IMR-90 (cell line): Measurements from ENCODE around the gene STOM. TPM values are rescaled to one million over a fixed set of nuclear protein-coding genes. Genes with fewer than 3 reads are reported as not detected.
A peak's percentile ranks its signal among the peaks of the same experiment; 100 is the strongest.

Experiments
- ATAC-seq: fragments of 200-7000 bp; cut with Tn5 transposase; 2 replicates; pipeline ENCODE4 v1.9.1; 2020; ENCODE audit warnings: low read depth, mild to moderate bottlenecking, moderate library complexity
- BruUV-seq: library from RNA; stranded (reverse); fragments of 400-500 nt; replicated peaks from 2 replicates; lab custom pipeline; 2021; lab: Mats Ljungman, UMichigan
- CTCF ChIA-PET: fragments of 300-600 bp; formaldehyde crosslinking; extraction: SDS; loops from one replicate; lab custom pipeline; 2021; ENCODE audit warnings: antibody characterized with exemption; lab: Yijun Ruan, JAX
- POLR2A ChIA-PET: fragments of 300-600 bp; sonication (Branson Sonifier 250); formaldehyde crosslinking; loops from one replicate; lab custom pipeline; 2022; ENCODE audit warnings: antibody characterized with exemption; ENCODE audit not compliant: unreplicated experiment; lab: Charles Lee
- DNase-seq: peaks from one replicate; pipeline ENCODE4 v3.0.0; 2013
- H2AFZ ChIP-seq: replicated peaks from 2 replicates; pipeline ENCODE3; 2013; ENCODE audit warnings: low read length, mild to moderate bottlenecking; ENCODE audit not compliant: poor library complexity
- H2AK5ac ChIP-seq: 2 replicates; pipeline ENCODE4 v1.6.1; 2013; ENCODE audit warnings: low read depth, low read length, inconsistent platforms
- H2AK9ac ChIP-seq: replicated peaks from 2 replicates; pipeline ENCODE3; 2013; ENCODE audit warnings: mild to moderate bottlenecking, low read depth, low read length, moderate library complexity; ENCODE audit not compliant: poor library complexity
- H2BK120ac ChIP-seq: 2 replicates; pipeline ENCODE4 v1.6.1; 2013; ENCODE audit warnings: low read depth, low read length, inconsistent platforms
- H2BK15ac ChIP-seq: 3 replicates; pipeline ENCODE4 v1.6.1; 2013; ENCODE audit warnings: low read depth, low read length, inconsistent platforms
- H2BK20ac ChIP-seq: 2 replicates; pipeline ENCODE4 v1.6.1; 2013; ENCODE audit warnings: low read depth, mild to moderate bottlenecking, inconsistent platforms, low read length, moderate library complexity
- H2BK5ac ChIP-seq: 2 replicates; pipeline ENCODE4 v1.6.1; 2013; ENCODE audit warnings: mild to moderate bottlenecking, low read depth, low read length, inconsistent platforms; ENCODE audit not compliant: poor library complexity, severe bottlenecking
- H3K14ac ChIP-seq: replicated peaks from 2 replicates; pipeline ENCODE4 v1.6.1; 2013; ENCODE audit warnings: low read depth, low read length, inconsistent platforms
- H3K18ac ChIP-seq: 2 replicates; pipeline ENCODE4 v1.6.1; 2013; ENCODE audit warnings: low read depth, low read length, control low read depth
- H3K23ac ChIP-seq: 2 replicates; pipeline ENCODE4 v1.6.1; 2013; ENCODE audit warnings: low read depth, low read length, inconsistent platforms
- H3K27ac ChIP-seq: 2 replicates; pipeline ENCODE4 v1.5.1; 2013; ENCODE audit warnings: mild to moderate bottlenecking, control low read depth, low read length; ENCODE audit not compliant: insufficient read depth
- H3K27me3 ChIP-seq: 2 replicates; pipeline ENCODE4 v1.6.1; 2013; ENCODE audit warnings: low read length; ENCODE audit not compliant: control insufficient read depth, insufficient read depth
- H3K36me3 ChIP-seq: 2 replicates; pipeline ENCODE4 v1.6.1; 2013; ENCODE audit warnings: low read length, mixed read lengths; ENCODE audit not compliant: control insufficient read depth, insufficient read depth
- H3K4ac ChIP-seq: 2 replicates; pipeline ENCODE4 v1.6.1; 2013; ENCODE audit warnings: low read depth, low read length, inconsistent platforms
- H3K4me1 ChIP-seq: 2 replicates; pipeline ENCODE4 v1.6.1; 2013; ENCODE audit warnings: low read length, mixed read lengths; ENCODE audit not compliant: control insufficient read depth, insufficient read depth
- H3K4me2 ChIP-seq: 2 replicates; pipeline ENCODE4 v1.6.1; 2013; ENCODE audit warnings: low read depth, mild to moderate bottlenecking, control low read depth, low read length, moderate library complexity
- H3K4me3 ChIP-seq: 2 replicates; pipeline ENCODE4 v1.5.1; 2013; ENCODE audit warnings: low read depth, mild to moderate bottlenecking, control low read depth, low read length, moderate library complexity; ENCODE audit not compliant: insufficient read depth
- H3K56ac ChIP-seq: 2 replicates; pipeline ENCODE4 v1.6.1; 2013; ENCODE audit warnings: low read length, inconsistent platforms; ENCODE audit not compliant: insufficient read depth; ENCODE audit errors: extremely low read depth
- H3K79me1 ChIP-seq, 2 experiments: 2 replicates each; pipeline ENCODE4 v1.6.1; 2013; ENCODE audit warnings: low read length in 2 of 2, inconsistent platforms in 1 of 2, low read depth in 1 of 2
- H3K9ac ChIP-seq: 2 replicates; pipeline ENCODE4 v1.6.1; 2013; ENCODE audit warnings: low read depth, low read length, control low read depth
- H3K9me1 ChIP-seq: 2 replicates; pipeline ENCODE4 v1.6.1; 2013; ENCODE audit warnings: low read length, inconsistent platforms; ENCODE audit not compliant: insufficient read depth
- H3K9me3 ChIP-seq: 2 replicates; pipeline ENCODE4 v1.6.1; 2013; ENCODE audit warnings: low read length; ENCODE audit not compliant: control insufficient read depth, insufficient read depth
- H4K20me1 ChIP-seq: 2 replicates; pipeline ENCODE4 v1.6.1; 2013; ENCODE audit warnings: low read length, inconsistent platforms; ENCODE audit not compliant: insufficient read depth
- H4K5ac ChIP-seq: 2 replicates; pipeline ENCODE4 v1.6.1; 2013; ENCODE audit warnings: mild to moderate bottlenecking, low read depth, low read length, control low read depth
- H4K8ac ChIP-seq, 2 experiments: 2 replicates each; pipeline ENCODE4 v1.6.1; 2013; ENCODE audit warnings: low read depth in 2 of 2, low read length in 2 of 2, control low read depth in 1 of 2, inconsistent platforms in 1 of 2
- H4K91ac ChIP-seq: 2 replicates; pipeline ENCODE4 v1.6.1; 2013; ENCODE audit warnings: low read depth, low read length, inconsistent platforms; ENCODE audit not compliant: insufficient read depth
- BHLHE40 ChIP-seq: fragments of 150-350 bp; IDR thresholded peaks from 2 replicates; pipeline ENCODE4 v1.6.1; 2016; ENCODE audit warnings: mild to moderate bottlenecking, low read depth, low read length
- CEBPB ChIP-seq: IDR thresholded peaks from 2 replicates; pipeline ENCODE4 v1.6.1; 2012; ENCODE audit warnings: low read depth, low read length, improper control_type of control experiment
- CHD1 ChIP-seq: IDR thresholded peaks from 2 replicates; pipeline ENCODE4 v1.6.1; 2012; ENCODE audit warnings: low read depth, low read length, improper control_type of control experiment
- ELK1 ChIP-seq: fragments of 150-350 bp; IDR thresholded peaks from 2 replicates; pipeline ENCODE4 v1.6.1; 2016; ENCODE audit warnings: low read depth, mild to moderate bottlenecking, low read length, moderate library complexity, borderline replicate concordance
- FOS ChIP-seq: fragments of 150-350 bp; IDR thresholded peaks from 2 replicates; pipeline ENCODE4 v1.6.1; 2016; ENCODE audit warnings: low read depth, low read length
- MAFK ChIP-seq: IDR thresholded peaks from 2 replicates; pipeline ENCODE4 v1.6.1; 2012; ENCODE audit warnings: low read depth, low read length, improper control_type of control experiment
- MAZ ChIP-seq: IDR thresholded peaks from 2 replicates; pipeline ENCODE4 v1.6.1; 2012; ENCODE audit warnings: low read depth, mild to moderate bottlenecking, low read length, improper control_type of control experiment, moderate library complexity, borderline replicate concordance
- MXI1 ChIP-seq: IDR thresholded peaks from 2 replicates; pipeline ENCODE4 v1.6.1; 2012; ENCODE audit warnings: low read depth, mild to moderate bottlenecking, low read length, moderate library complexity, borderline replicate concordance
- NFE2L2 ChIP-seq: fragments of 150-350 bp; IDR thresholded peaks from 2 replicates; pipeline ENCODE4 v1.6.1; 2016; ENCODE audit warnings: low read depth, mild to moderate bottlenecking, low read length
- POLR2A ChIP-seq: IDR thresholded peaks from 2 replicates; pipeline ENCODE4 v1.6.1; 2012; ENCODE audit warnings: mild to moderate bottlenecking, low read depth, low read length
- RAD21 ChIP-seq: IDR thresholded peaks from 2 replicates; pipeline ENCODE4 v1.6.1; 2012; ENCODE audit warnings: low read length, improper control_type of control experiment
- RCOR1 ChIP-seq: IDR thresholded peaks from 2 replicates; pipeline ENCODE4 v1.6.1; 2012; ENCODE audit warnings: mild to moderate bottlenecking, low read length, improper control_type of control experiment; ENCODE audit not compliant: insufficient replicate concordance
- RFX5 ChIP-seq: IDR thresholded peaks from 2 replicates; pipeline ENCODE4 v1.8.0; 2012; ENCODE audit warnings: low read depth, mild to moderate bottlenecking, low read length, moderate library complexity
- WGBS, 2 experiments: methylation state at CpG; one replicate each; pipeline versions ENCODE4 v1.1.5 to v1.1.7; 2013; ENCODE audit warnings: missing lambda C conversion rate in 2 of 2; ENCODE audit not compliant: insufficient read length in 1 of 2; ENCODE audit errors: extremely low coverage in 2 of 2; 5-methylcytosine and 5-hydroxymethylcytosine counted together
- dilution Hi-C: fragments of 300-500 bp; cut with HindIII; formaldehyde crosslinking; loops from one replicate; pipeline ENCODE4 v1.14.3; 2018; ENCODE audit warnings: low sequenced_read_pairs; ENCODE audit not compliant: unreplicated experiment
- in situ Hi-C: fragments of 300-500 bp; cut with MboI; formaldehyde crosslinking; loops from 3 replicates; pipeline ENCODE4 v1.14.3; 2019; ENCODE audit warnings: low sequenced_read_pairs, inconsistent platforms, mixed read lengths
- intact Hi-C: fragments of 100-400 bp; cut with micrococcal nuclease; formaldehyde crosslinking; loops from 2 replicates; pipeline ENCODE4 v1.10.0; 2022
- polyA plus RNA-seq, 3 experiments: library from polyadenylated mRNA; depleted of rRNA; stranded (reverse); fragments of >200 nt; gene quantifications; 2 replicates each; pipeline ENCODE4 v1.2.3, GENCODE V29; 2012; ENCODE audit warnings: low replicate concordance in 1 of 3
- total RNA-seq: library from RNA; depleted of rRNA; stranded (reverse); fragments of >200 nt; gene quantifications from 2 replicates; pipeline ENCODE4 v1.2.3, GENCODE V29; 2012
- TF ChIP-seq, protein P1 (sequence below): fragments of 150-350 bp; IDR thresholded peaks from 2 replicates; pipeline ENCODE4 v1.6.1; 2017; ENCODE audit warnings: mild to moderate bottlenecking, antibody characterized with exemption, low read length, low read depth
- TF ChIP-seq, protein P2 (sequence below): conservative IDR thresholded peaks from 2 replicates; pipeline ENCODE4 v1.5.1; 2012; ENCODE audit warnings: mild to moderate bottlenecking, low read depth, low read length, improper control_type of control experiment

Gene STOM
- total and polyA plus RNA-seq, 2 of the 4 experiments (the other 2 are of a cell fraction) = 78.4 to 84.8 TPM

- Histone ChIP-seq H3K9me1 (peaks cover 12% of the 10 kb centered on the region), H2BK120ac (peak overlapping the region; percentile 69; the same call in 1 of the 2 replicates), H2AK5ac (no peak overlapping the region), H3K23ac (no peak overlapping the region), H2AK9ac (no peak overlapping the region), H3K36me3 (no peaks in the 10 kb centered on the region), H2BK15ac (no peak overlapping the region), H2BK5ac (no peak overlapping the region), H3K9ac (no peak overlapping the region), H2BK20ac (peak overlapping the region; percentile 78), H3K14ac (no peak overlapping the region), H4K91ac (no peak overlapping the region), H3K79me1 (peaks cover 0 to 10% of the 10 kb centered on the region in 2 experiments; a peak in 1 of 4 replicates), H3K4me3 (no peak overlapping the region), H3K18ac (no peak overlapping the region), H4K20me1 (no peaks in the 10 kb centered on the region), H4K8ac (no peak overlapping the region), H3K4me1 (peaks cover 11% of the 10 kb centered on the region), H3K56ac (no peak overlapping the region), H3K4ac (no peak overlapping the region), H3K9me3 (no peaks in the 10 kb centered on the region), H3K27me3 (no peaks in the 10 kb centered on the region), H3K27ac (no peak overlapping the region), H4K5ac (no peak overlapping the region), H2AFZ (no peak overlapping the region), H3K4me2 (no peak overlapping the region)
- DNase-seq (peak; percentile 46), ATAC-seq (no peak)
- WGBS, 2 experiments = no CpG with 5 or more reads among the region's 4 CpGs
- POLR2A ChIA-PET = no interaction called here
- BruUV-seq = no TSS peak
- in situ Hi-C loops = loop anchor here (25.0 kb wide), 2 partner anchors 389 to 614 kb away; no protein-coding TSS in a partner anchor
- dilution Hi-C loops = no loop called here
- intact Hi-C loops = loop anchor here (1.0 to 2.0 kb wide), 2 partner anchors 56 to 164 kb away; no protein-coding TSS in a partner anchor
- CTCF ChIA-PET = interaction anchor here (0.6 to 1.7 kb wide), 7 partner anchors 9 to 703 kb away, joined by 3 to 9 read pairs (median 5); no protein-coding TSS in a partner anchor
- TF ChIP-seq ELK1 (no peak), RFX5 (no peak), FOS (no peak), CEBPB (no peak), MAZ (no peak), RAD21 (peak; percentile 58), MXI1 (no peak), RCOR1 (no peak), MAFK (no peak), NFE2L2 (no peak), POLR2A (no peak), CHD1 (no peak), BHLHE40 (no peak)
- TF ChIP-seq, protein P1, sequence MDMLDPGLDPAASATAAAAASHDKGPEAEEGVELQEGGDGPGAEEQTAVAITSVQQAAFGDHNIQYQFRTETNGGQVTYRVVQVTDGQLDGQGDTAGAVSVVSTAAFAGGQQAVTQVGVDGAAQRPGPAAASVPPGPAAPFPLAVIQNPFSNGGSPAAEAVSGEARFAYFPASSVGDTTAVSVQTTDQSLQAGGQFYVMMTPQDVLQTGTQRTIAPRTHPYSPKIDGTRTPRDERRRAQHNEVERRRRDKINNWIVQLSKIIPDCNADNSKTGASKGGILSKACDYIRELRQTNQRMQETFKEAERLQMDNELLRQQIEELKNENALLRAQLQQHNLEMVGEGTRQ = no peak
- TF ChIP-seq, protein P2, sequence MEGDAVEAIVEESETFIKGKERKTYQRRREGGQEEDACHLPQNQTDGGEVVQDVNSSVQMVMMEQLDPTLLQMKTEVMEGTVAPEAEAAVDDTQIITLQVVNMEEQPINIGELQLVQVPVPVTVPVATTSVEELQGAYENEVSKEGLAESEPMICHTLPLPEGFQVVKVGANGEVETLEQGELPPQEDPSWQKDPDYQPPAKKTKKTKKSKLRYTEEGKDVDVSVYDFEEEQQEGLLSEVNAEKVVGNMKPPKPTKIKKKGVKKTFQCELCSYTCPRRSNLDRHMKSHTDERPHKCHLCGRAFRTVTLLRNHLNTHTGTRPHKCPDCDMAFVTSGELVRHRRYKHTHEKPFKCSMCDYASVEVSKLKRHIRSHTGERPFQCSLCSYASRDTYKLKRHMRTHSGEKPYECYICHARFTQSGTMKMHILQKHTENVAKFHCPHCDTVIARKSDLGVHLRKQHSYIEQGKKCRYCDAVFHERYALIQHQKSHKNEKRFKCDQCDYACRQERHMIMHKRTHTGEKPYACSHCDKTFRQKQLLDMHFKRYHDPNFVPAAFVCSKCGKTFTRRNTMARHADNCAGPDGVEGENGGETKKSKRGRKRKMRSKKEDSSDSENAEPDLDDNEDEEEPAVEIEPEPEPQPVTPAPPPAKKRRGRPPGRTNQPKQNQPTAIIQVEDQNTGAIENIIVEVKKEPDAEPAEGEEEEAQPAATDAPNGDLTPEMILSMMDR = peak; percentile 66
Measured at GRCh38 chr9:121376214-121376830, 6.3 kb upstream of the STOM start.
